ENCODE results near the gene QTRT2. TPM values are rescaled to one million over a fixed set of nuclear protein-coding genes. Genes with fewer than 3 reads are reported as not detected.

QTRT2 gene
- total RNA-seq, 4 donors from 2014 or later: 9.4 to 29.1 (median 21.3) TPM

- peaks cover 0 to 15% (median 0%) of the 10 kb centered on the region in 3 donors for H3K4me1 ChIP-seq
- ATAC-seq: no peak
These were observed 69.9 kb downstream of the QTRT2 start for GRCh38 chr3:114126461-114126860.

DNA sequence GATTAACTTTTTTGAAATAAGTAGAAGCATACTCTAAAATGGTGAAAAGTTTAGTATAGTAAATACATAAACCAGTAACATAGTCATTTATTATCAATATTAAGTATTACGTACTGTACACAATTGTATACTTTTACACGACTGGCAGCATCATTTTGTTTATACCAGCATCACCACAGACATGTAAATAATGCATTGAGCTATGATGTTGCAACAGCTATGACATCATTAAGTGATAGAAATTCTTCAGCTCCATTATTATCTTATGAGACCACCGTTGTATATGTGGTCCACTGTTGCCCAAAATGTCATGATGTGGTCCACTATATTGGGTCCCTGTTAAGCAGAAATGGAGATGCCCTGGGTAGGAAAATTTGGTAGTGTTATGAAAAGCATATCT, 71.0 kb downstream of the QTRT2 start:
- ATAC-seq: no peak
- Histone ChIP-seq H3K36me3 (no peaks in the 10 kb centered on the region), H3K27me3 (no peaks in the 10 kb centered on the region), H3K4me3 (no peak overlapping the region), H3K9me3 (no peaks in the 10 kb centered on the region), H3K27ac (no peak overlapping the region), H3K4me1 (peaks cover 0 to 8% (median 0%) of the 10 kb centered on the region in 3 donors)
- WGBS, 2 donors (ENCODE audit: low coverage in 1 of 2): 64 to 87% methylated on average over 3 of the region's 3 CpGs
- no peak for TF ChIP-seq POLR2A (IDR thresholded peaks at IDR 0.05)
- TF ChIP-seq EP300 (IDR thresholded peaks at IDR 0.05): no peak
- TF ChIP-seq, protein P1, sequence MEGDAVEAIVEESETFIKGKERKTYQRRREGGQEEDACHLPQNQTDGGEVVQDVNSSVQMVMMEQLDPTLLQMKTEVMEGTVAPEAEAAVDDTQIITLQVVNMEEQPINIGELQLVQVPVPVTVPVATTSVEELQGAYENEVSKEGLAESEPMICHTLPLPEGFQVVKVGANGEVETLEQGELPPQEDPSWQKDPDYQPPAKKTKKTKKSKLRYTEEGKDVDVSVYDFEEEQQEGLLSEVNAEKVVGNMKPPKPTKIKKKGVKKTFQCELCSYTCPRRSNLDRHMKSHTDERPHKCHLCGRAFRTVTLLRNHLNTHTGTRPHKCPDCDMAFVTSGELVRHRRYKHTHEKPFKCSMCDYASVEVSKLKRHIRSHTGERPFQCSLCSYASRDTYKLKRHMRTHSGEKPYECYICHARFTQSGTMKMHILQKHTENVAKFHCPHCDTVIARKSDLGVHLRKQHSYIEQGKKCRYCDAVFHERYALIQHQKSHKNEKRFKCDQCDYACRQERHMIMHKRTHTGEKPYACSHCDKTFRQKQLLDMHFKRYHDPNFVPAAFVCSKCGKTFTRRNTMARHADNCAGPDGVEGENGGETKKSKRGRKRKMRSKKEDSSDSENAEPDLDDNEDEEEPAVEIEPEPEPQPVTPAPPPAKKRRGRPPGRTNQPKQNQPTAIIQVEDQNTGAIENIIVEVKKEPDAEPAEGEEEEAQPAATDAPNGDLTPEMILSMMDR (IDR thresholded peaks at IDR 0.05): no peak
- TF ChIP-seq POLR2AphosphoS5 (IDR thresholded peaks at IDR 0.05): no peak

More at GRCh38 chr3:114126461-114126860, 69.9 kb downstream of the QTRT2 start:
- no peaks in the 10 kb centered on the region for H3K9me3 ChIP-seq
- H3K27me3 ChIP-seq: no peaks in the 10 kb centered on the region
- H3K36me3 ChIP-seq: no peaks in the 10 kb centered on the region
- H3K27ac ChIP-seq: no peak overlapping the region
- no peak overlapping the region for H3K4me3 ChIP-seq
- WGBS, 2 donors (ENCODE audit: low coverage in 1 of 2): 57 to 71% methylated on average over 1 of the region's 1 CpG
- no peak for TF ChIP-seq POLR2AphosphoS5 (IDR thresholded peaks at IDR 0.05)
- TF ChIP-seq, protein P1 (IDR thresholded peaks at IDR 0.05): no peak

- H3K4me3 ChIP-seq: no peak overlapping the region
- no peaks in the 10 kb centered on the region for H3K36me3 ChIP-seq
- WGBS, 2 donors (ENCODE audit: low coverage in 1 of 2): 67 to 80% methylated on average over 1 of the region's 1 CpG
- no peak for ATAC-seq
- H3K27me3 ChIP-seq: no peaks in the 10 kb centered on the region
- H3K27ac ChIP-seq: no peak overlapping the region
- peaks cover 0 to 1% (median 0%) of the 10 kb centered on the region in 3 donors for H3K4me1 ChIP-seq
- TF ChIP-seq, protein P1 (IDR thresholded peaks at IDR 0.05): no peak
- no peaks in the 10 kb centered on the region for H3K9me3 ChIP-seq
These were observed 71.7 kb downstream of the QTRT2 start for GRCh38 chr3:114128231-114128630.

DNA sequence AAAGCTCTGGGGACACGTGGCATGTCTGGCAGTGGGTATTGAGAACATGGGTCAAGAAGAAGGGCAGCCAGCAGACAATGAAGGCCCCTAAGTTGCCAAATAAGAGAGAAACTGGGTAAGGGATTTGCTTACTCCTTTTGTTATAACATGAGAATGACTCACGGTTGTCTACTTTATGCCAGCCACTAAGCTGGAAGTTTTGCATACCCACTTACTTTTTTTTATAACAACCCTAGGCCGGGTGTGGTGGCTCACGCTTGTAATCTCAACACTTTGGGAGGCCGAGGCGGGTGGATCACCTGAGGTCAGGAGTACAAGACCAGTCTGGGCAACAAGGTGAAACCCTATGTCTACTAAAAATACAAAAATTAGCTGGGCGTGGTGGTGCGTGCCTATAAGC, 72.3 kb downstream of the QTRT2 start:
- Histone ChIP-seq H3K27ac (no peak overlapping the region), H3K27me3 (no peaks in the 10 kb centered on the region), H3K36me3 (no peaks in the 10 kb centered on the region), H3K9me3 (no peaks in the 10 kb centered on the region), H3K4me1 (no peaks in the 10 kb centered on the region), H3K4me3 (no peak overlapping the region)
- no peak for ATAC-seq
- no peak for TF ChIP-seq POLR2AphosphoS5 (IDR thresholded peaks at IDR 0.05)
- 85 to 91% methylated on average over 5 to 6 of the region's 8 CpGs for WGBS, 2 donors (ENCODE audit: low coverage in 1 of 2)

DNA sequence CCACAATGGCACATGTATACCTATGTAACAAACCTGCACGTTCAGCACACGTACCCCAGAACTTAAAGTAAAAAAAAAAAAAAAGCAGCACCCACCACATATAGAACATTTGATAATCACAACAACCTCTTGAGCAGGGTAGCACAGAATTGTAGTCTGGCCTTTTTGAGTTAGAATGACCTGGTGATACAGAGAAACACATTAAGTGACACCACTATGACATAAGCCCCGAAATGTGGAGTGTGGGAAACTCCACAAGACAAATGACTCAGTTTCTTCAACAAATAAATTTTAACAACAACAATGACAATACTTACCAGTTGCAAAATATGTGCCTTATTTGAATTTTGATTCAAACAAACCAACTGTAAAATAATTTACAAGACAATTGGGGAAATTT, 76.0 kb downstream of the QTRT2 start:
- TF ChIP-seq POLR2A (IDR thresholded peaks at IDR 0.05) (no peak), EP300 (IDR thresholded peaks at IDR 0.05) (no peak), POLR2AphosphoS5 (IDR thresholded peaks at IDR 0.05) (no peak)
- TF ChIP-seq, protein P1 (IDR thresholded peaks at IDR 0.05): no peak
- no peak for ATAC-seq
- H3K36me3 ChIP-seq: no peaks in the 10 kb centered on the region
- no peak overlapping the region for H3K4me3 ChIP-seq
- no peaks in the 10 kb centered on the region for H3K9me3 ChIP-seq
- 84 to 96% methylated on average over 3 of the region's 3 CpGs for WGBS, 2 donors (ENCODE audit: low coverage in 1 of 2)
- H3K27me3 ChIP-seq: no peaks in the 10 kb centered on the region
- no peak overlapping the region for H3K27ac ChIP-seq
- no peaks in the 10 kb centered on the region for H3K4me1 ChIP-seq

DNA sequence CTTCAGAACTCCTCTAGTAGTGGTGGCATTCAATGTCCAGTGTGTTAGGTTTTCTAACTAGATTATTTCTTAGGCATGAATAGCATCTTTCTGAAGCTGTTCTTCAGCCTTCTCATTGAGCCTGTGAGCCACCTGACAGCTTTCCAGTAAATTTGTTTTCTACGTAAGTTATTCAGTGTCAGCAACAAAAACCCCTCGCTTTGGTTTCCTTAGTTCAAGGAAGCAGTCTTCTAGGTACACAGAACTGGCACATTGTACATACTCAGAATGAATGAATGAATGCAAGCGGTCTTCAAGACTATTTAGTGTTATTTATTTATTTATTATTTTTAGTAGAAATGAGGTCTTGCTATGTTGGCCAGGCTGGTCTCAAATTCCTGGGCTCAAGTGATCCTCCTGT, 77.4 kb downstream of the QTRT2 start:
- 86 to 90% methylated on average over 1 to 3 of the region's 3 CpGs for WGBS, 2 donors (ENCODE audit: low coverage in 1 of 2)
- H3K36me3 ChIP-seq: no peaks in the 10 kb centered on the region
- H3K9me3 ChIP-seq: no peaks in the 10 kb centered on the region
- no peak overlapping the region for H3K4me3 ChIP-seq
- ATAC-seq: no peak
- H3K27me3 ChIP-seq: no peaks in the 10 kb centered on the region
- TF ChIP-seq EP300 (IDR thresholded peaks at IDR 0.05) (no peak), POLR2A (IDR thresholded peaks at IDR 0.05) (no peak), POLR2AphosphoS5 (IDR thresholded peaks at IDR 0.05) (no peak)
- TF ChIP-seq, protein P1 (IDR thresholded peaks at IDR 0.05): no peak
- no peak overlapping the region for H3K27ac ChIP-seq
- no peaks in the 10 kb centered on the region for H3K4me1 ChIP-seq
